Fibroblast of the aortic adventitia (primary cell): ENCODE results near the gene PSMA4. TPM values are rescaled to one million over a fixed set of nuclear protein-coding genes. Genes with fewer than 3 reads are reported as not detected.

Source experiments
- DNase-seq: peaks from one replicate; pipeline ENCODE4 v3.0.0-alpha.2; 2010; ENCODE audit warnings: low read depth
- H3K4me3 ChIP-seq: 2 replicates; pipeline ENCODE4 v1.5.1; 2011; ENCODE audit warnings: low read depth, mild to moderate bottlenecking, control low read depth, low read length, moderate library complexity
- CTCF ChIP-seq: IDR thresholded peaks from 2 replicates; pipeline ENCODE4 v1.5.1; 2011; ENCODE audit warnings: mild to moderate bottlenecking, low read length, control low read depth, inconsistent platforms; ENCODE audit not compliant: insufficient read depth
- small RNA-seq: library from RNA; depleted of rRNA; stranded (forward); fragments of <200 nt; gene quantifications from one replicate; pipeline ENCODE3, GENCODE V24; 2012
- total RNA-seq: library from RNA; depleted of rRNA; stranded (reverse); fragments of >200 nt; gene quantifications from 2 replicates; pipeline ENCODE4 v1.2.3, GENCODE V29; 2012; ENCODE audit warnings: low replicate concordance

PSMA4 gene
- total RNA-seq, 1 donor: 275 TPM

- H3K4me3 ChIP-seq: no peak overlapping the region
- no peak for DNase-seq
- TF ChIP-seq CTCF: no peak
Observed at GRCh38 chr15:78574944-78575343, 34.7 kb downstream of the PSMA4 start.

- no peak for DNase-seq
Observed at GRCh38 chr15:78597583-78597982, 57.3 kb downstream of the PSMA4 start.

DNA sequence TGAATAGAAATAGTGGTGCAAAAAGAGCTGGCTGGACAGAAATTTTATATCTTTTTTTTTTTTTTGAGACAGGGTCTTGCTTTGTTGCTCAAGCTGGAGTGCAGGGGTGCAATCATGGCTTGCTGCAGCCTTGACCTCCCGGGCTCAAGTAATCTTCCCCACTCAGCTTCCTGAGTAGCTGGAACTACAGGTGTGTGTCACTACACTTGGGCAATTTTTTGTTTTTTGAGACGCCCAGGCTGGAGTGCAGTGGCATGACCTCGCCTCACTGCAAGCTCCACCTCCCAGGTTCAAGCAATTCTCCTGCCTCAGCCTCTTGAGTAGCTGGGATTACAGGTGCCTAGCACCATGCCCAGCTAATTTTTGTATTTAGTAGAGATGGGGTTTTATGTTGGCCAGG is 58.1 kb downstream of the PSMA4 start:
- no peak overlapping the region for H3K4me3 ChIP-seq
- no peak for DNase-seq
- no peak for TF ChIP-seq CTCF

More at GRCh38 chr15:78597583-78597982, 57.3 kb downstream of the PSMA4 start:
- no peak for TF ChIP-seq CTCF
- no peak overlapping the region for H3K4me3 ChIP-seq

GRCh38 chr15:78599189-78599588 is 58.9 kb downstream of the PSMA4 start:
- H3K4me3 ChIP-seq: no peak overlapping the region
- DNase-seq: peak; percentile 9
- no peak for TF ChIP-seq CTCF

Small RNA genes within 50 kb of the gene (small RNA-seq; reads per million reads assigned to genes)
- gene AC067863.2: not detected

Other genes starting within 250 kb of the PSMA4 start
- 56.7 and 62.1 TPM in 2 replicates for gene SKIC8, start 240.8 kb upstream of the PSMA4 start, total RNA-seq
- not detected in 2 replicates for gene CRABP1, start 200.1 kb upstream of the PSMA4 start, total RNA-seq
- gene IREB2, start 102.2 kb upstream of the PSMA4 start, total RNA-seq: 25.1 and 28.1 TPM in 2 replicates
- gene HYKK, start 32.9 kb upstream of the PSMA4 start, total RNA-seq: 3.3 and 10.2 TPM in 2 replicates
- 1.1 and 1.6 TPM in 2 replicates for gene CHRNA5, start 25.1 kb downstream of the PSMA4 start, total RNA-seq
- under 0.01 TPM in 1 of 2 replicates, not detected in the other for gene CHRNA3, start 80.6 kb downstream of the PSMA4 start, total RNA-seq
- not detected in 2 replicates for gene CHRNB4, start 100.8 kb downstream of the PSMA4 start, total RNA-seq